Cortex of kidney (tissue), 1 donor: Measurements from ENCODE around the gene NUP62.
"Not testable (repeated sequence)": the region's sequence is repeated elsewhere in the genome, so short reads cannot be mapped to it uniquely, and the experiment has no call there.

Experiments
- DNase-seq: peaks from one replicate; lab custom pipeline; 2025; lab: John Stamatoyannopoulos, UW

Gene NUP62

DNA sequence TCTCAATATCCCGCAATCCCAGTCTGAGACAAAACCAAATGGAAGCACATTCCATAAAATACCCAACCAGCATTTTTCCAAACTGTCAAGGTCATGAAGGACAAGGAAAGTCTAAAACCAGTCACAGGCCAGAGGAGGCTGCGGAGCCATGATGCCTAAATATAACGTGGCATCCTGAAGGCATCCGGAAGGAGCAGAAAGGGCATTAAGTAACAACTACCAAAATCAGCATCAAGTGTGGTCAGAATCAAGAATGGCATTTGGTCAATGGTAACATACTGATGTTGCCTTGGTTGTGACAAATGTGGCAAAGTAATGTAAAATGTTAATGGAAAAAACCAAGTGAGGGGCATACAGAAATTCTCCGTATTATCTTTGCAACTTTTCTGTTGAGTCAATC is 3.8 kb downstream of the NUP62 start:
- DNase-seq, result no peak

DNA sequence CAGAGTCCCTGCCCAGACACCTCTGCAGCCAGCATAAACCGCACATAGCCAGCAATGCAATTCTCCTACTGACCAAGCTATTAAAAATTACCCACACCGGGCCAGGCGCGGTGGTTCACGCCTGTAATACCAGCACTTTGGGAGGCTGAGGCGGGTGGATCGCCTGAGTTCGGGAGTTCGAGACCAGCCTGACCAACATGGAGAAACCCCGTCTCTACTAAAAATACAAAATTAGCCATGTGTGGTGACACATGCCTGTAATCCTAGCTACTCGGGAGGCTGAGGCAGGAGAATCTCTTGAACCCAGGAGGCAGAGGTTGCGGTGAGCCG is 4.5 kb downstream of the NUP62 start:
- DNase-seq, result not testable (repeated sequence)

GRCh38 chr19:49924004-49924880 is 5.1 kb downstream of the NUP62 start:
- no peak for DNase-seq

- no peak for DNase-seq
These were observed 6.0 kb downstream of the NUP62 start for GRCh38 chr19:49923055-49924003.

- no peak for DNase-seq
These were observed 7.2 kb downstream of the NUP62 start for GRCh38 chr19:49921871-49922795.

DNA sequence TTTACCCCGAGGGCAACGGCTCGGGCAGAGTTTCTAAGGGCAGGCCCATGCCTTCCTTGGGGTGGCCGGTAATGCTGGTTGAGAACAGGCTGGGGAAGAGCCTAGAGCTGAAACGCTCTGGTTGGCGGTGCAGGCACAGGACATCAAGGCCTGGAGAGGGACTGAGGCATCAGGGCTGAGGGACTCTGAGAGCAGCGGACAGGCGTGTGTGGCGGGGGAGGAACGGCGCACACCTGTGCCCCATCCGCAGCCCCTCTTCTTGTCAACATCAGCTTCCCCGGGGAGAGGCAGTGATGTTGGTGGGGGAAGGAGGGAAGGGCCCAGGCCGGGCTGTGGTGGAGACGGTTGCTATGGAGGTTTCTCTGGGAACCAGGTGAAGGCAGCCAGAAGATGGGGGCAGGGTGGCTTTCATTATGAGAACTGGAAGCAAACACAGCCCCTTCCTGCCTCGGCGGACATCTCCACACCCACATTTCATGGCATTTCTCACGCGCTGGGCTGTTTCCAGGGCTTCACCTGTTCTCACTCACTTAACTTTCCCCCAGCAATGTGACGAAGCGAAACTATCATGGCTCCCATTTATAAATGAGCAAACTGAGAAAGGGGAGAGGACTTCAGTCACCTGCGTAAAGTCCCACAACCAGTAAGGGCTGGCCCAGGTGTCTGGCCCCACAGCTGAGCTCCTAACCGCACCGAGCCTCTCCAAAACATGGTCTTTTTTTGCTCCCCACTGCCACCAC is 8.5 kb downstream of the NUP62 start:
- DNase-seq, result no peak

GRCh38 chr19:49918089-49918488 is 11.2 kb downstream of the NUP62 start:
- no peak for DNase-seq

GRCh38 chr19:49916839-49917733 is 12.2 kb downstream of the NUP62 start:
- DNase-seq, result no peak

GRCh38 chr19:49915271-49915670 is 14.0 kb downstream of the NUP62 start:
- no peak for DNase-seq

DNA sequence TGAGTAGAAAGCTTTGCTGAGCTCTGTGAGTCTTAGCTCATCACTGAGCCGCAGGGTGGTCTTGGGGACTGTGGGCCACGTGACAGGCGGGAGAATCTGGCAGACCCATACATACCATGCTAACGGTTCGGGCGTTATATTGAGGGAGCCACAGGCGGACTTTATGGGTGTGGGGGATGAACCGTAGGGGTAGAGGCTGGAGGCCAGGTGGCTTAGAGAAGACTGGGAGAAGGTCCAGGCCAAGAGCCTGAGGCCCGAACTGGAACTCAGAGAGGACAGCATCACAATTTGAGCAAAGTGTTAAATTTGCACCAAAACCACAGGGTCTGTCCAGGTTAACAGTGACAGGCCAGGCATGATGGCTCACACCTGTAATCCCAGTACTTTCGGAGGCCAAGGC is 15.6 kb downstream of the NUP62 start:
- DNase-seq, result no peak

DNA sequence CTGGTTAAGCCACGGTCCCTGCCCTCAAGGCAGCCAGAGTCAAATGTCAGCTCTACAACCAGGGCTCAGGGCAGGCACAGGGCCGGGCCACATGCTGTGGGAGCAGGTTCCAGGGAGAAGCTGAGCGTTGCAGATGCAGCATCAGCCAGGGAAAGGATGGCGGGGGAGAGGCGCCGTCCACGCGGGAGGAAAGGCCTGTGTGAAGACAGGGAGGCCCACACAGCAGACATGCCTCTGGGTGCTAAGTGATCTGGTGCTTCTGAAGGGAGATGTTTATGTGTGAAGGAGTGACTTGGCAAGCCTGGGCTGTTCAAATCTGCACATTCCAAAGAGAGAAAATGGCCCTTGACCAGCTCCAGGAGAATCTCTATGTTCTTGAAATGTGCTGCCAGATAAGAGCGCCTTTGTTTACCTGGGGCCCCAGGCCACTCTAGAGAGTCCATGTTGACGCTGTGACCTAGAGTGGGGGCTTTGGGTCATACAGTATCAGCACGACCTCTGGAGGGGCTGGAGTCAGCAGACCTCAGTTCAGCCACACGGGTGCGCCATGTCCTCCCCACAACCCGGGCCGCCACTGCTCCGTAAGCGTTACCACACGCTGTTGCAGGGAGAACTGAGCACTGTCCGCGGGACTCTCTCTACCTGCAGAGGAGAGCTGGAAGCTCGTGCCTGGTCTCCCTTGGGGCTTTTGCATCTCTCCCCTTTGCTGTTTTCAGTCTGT is 16.2 kb downstream of the NUP62 start:
- DNase-seq, result no peak

DNA sequence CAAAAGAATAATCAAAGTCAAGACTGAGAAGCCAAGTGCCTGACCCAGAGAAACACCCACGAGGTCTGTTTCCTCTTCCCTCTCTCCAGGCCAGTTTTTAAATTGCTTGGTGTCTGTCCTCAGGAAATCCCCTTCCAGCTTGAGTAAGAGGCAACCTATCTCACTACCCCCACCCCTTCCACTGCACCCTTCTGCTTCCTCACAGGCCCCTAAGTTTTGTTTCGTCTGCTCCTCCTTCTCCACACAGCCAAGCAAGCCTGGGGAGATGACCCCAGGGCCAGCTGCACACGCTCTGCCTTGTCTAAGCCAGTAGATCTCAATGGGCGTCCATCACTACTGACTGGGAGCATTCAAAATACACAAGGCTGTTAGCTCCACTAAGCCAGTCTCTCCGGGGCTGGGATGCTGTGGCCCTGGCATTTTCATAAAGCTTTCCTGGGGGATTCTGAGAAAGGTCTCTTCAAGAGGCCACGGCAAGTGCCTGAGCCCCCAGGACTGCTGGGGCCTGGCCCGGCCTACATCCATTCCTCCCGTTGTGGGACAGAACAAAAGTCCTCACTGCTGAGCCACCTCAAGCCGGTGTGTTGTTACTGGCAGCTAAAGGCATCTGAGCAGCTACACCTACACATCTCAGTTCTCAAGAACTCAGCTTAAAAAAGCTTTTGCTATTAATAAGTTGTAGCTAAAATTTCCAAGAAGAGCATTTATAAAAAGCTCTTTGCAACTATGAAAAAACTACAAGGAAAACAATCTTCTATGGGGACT is 17.7 kb downstream of the NUP62 start:
- DNase-seq, result no peak

GRCh38 chr19:49910179-49910578 is 19.1 kb downstream of the NUP62 start:
- no peak for DNase-seq

DNA sequence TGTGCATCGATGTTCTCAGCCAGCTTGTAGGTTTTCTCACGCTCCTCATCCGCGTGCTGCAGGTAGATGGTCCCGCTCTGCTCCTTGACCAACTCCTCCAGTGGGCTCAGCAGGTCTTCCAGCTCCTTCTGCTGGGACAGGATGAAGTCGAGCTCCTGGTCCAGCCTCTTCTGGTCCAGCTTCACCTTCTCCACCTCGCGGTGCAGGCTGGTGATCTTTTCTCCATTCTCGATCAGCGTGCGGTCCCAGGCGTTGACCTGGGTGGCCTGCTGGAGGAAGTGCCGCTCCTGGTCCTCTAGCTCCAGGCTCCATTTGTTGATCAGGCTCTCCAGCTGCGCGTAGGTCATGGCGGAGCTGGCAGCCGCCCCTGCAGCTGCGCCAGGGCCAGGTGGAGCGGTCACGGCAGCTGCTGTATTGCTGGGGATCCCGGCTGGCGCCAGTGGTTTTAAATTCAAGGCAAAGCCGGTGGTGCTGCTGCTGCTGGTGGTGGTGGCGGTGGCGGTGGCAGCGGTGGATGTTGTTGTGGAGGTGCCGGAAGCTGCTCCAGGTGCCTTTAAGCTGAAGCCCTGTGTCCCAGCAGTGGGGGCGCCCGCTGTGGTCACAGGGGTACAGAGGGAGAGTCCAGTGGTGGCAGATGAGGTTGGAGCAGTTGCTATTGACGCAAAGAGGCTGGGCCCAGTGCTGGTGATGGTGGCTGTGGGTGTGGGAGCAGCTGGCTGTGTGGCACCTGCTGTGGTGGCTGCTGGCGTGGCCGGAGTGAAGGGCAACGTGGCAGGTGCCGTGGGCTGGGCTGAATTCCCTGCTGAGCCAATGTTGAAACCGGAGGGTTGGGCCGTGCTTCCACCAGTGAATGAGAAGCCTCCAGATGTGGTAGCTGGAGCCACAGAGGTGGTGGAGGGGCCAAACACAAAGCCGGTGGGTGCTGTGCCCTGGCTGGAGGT is 20.6 kb downstream of the NUP62 start:
- no peak for DNase-seq

DNA sequence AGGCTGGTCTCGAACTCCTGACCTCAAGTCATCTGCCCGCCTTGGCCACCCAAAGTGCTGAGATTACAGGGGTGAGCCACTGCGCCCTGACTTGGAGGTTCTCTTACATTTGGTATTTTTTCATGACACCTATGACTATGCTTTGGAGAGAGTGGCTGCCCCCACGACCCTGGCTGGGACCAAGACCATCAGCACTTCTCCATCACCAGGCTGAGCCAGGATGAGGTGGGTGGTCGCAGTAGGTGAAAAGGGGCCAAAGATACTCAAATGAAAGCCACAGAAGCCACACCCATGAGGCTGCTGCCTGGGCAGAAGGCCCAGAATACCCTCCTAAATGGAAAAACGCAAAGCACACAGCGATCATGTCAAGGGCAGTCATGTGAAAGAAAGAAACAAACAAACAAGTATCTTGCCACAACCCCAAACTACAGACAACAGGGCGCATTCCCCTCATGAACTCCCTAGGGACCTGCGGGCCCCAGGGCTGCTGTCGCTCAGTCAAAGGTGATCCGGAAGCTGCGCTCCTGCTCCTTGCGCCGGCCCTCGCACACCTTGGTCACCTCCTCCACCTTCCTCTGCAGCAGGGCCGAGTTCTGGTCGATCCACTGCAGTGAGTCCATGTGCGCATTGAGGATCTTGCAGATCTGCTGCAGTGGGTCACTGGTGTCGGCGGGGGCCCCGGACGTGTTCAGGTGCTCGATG is 21.4 kb downstream of the NUP62 start:
- DNase-seq, result no peak

- no peak for DNase-seq
These were observed 22.3 kb downstream of the NUP62 start for GRCh38 chr19:49906879-49907564.
